ENCODE data around the gene PTPRZ1. TPM values are rescaled to one million over a fixed set of nuclear protein-coding genes. Genes with fewer than 3 reads are reported as not detected.

PTPRZ1 gene
- total RNA-seq, 2 donors from 2014 or later, result 1.4 to 4.4 TPM

DNA sequence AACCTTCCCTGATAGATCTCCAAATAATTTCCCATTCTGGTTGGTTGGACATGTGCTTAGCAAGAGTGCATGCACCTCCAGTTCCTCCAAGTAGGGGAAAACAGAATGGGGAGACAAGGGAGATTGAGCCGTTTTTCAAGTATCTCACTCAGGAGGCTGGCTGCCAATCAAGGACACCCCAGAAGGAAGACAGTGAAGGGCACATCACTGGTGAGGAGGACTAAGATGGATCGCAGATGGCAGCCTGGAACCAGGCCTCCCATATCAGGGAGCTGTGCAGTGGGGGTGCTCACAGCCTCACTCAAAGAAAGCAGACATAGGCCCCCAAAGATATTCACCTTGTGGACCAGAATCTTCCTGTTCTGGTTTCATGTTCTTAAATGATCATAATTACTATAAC lies 31.2 kb downstream of the PTPRZ1 start:
- Histone ChIP-seq H3K4me1 (replicated peaks) (no peaks in the 10 kb centered on the region), H3K4me3 (no peak overlapping the region), H3K27ac (no peak overlapping the region), H3K9me3 (no peaks in the 10 kb centered on the region), H3K27me3 (replicated peaks; ENCODE audit: insufficient read depth) (no peaks in the 10 kb centered on the region), H3K36me3 (no peaks in the 10 kb centered on the region)
- intact Hi-C loops (cut with DNase I), result no loop called here
- DNase-seq (ENCODE audit: low spot score), result no peak
- TF ChIP-seq, protein P1, sequence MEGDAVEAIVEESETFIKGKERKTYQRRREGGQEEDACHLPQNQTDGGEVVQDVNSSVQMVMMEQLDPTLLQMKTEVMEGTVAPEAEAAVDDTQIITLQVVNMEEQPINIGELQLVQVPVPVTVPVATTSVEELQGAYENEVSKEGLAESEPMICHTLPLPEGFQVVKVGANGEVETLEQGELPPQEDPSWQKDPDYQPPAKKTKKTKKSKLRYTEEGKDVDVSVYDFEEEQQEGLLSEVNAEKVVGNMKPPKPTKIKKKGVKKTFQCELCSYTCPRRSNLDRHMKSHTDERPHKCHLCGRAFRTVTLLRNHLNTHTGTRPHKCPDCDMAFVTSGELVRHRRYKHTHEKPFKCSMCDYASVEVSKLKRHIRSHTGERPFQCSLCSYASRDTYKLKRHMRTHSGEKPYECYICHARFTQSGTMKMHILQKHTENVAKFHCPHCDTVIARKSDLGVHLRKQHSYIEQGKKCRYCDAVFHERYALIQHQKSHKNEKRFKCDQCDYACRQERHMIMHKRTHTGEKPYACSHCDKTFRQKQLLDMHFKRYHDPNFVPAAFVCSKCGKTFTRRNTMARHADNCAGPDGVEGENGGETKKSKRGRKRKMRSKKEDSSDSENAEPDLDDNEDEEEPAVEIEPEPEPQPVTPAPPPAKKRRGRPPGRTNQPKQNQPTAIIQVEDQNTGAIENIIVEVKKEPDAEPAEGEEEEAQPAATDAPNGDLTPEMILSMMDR (IDR thresholded peaks at IDR 0.05), result no peak
- TF ChIP-seq POLR2AphosphoS5 (IDR thresholded peaks at IDR 0.05), result no peak
- no peak for TF ChIP-seq POLR2A (IDR thresholded peaks at IDR 0.05)
- WGBS, result 96% methylated on average over 2 of the region's 2 CpGs

DNA sequence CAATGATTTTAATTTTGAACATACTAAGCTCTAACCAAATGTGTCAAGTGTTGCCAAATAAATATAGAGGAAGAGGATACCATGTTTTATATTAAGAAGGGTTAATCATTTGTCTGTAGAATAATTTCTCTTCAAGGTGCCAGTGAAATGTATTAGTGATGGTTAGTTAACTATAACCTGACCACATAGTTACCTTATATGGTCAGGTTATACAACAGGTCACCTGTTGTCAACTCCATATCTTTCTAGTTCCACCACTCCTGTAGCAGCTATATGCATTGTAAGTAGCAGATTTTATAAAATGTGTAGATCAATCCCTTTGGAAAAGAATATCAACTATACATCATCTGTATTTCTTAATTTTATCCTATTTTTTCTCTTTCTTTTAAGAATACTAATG lies 35.1 kb downstream of the PTPRZ1 start:
- Histone ChIP-seq H3K27me3 (replicated peaks; ENCODE audit: insufficient read depth) (no peaks in the 10 kb centered on the region), H3K36me3 (no peaks in the 10 kb centered on the region), H3K4me3 (no peak overlapping the region), H3K27ac (no peak overlapping the region), H3K4me1 (replicated peaks) (no peaks in the 10 kb centered on the region), H3K9me3 (no peaks in the 10 kb centered on the region)
- intact Hi-C loops (cut with DNase I), result no loop called here
- DNase-seq (ENCODE audit: low spot score), result no peak
- TF ChIP-seq, protein P1 (IDR thresholded peaks at IDR 0.05), result no peak
- no peak for TF ChIP-seq POLR2A (IDR thresholded peaks at IDR 0.05)
- TF ChIP-seq POLR2AphosphoS5 (IDR thresholded peaks at IDR 0.05), result no peak

DNA sequence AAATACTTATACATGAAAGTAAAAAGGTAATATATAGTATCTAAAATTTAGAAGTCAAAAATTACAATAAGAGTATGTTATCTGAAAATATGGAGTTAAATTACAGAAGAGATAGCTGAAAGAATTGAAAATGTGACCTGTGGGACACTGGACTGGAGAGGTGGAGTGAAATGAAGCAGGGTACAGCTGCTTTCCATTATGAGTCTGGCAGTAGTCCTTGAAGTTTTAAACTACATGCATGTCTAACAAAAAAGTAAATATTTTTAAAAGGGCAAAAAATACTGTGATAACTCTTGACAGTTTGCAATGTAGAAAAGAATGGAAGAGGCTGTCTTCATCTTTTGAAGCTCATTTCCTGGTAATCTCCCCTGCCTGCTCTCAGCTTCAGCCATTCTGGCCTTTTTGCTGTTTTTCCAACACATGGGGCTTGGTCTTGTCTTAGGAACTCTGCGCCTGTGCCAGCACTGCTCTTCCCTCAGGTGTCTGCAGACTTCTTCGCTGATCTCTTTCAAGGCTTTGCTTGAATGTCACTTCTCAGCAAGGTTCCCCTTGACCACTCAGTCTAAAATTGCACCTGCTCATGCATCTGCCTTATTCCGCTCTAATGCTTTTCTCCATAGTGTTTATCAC lies 36.9 kb downstream of the PTPRZ1 start:
- no peaks in the 10 kb centered on the region for H3K9me3 ChIP-seq
- H3K4me1 ChIP-seq (replicated peaks), result no peaks in the 10 kb centered on the region
- no peak overlapping the region for H3K4me3 ChIP-seq
- intact Hi-C loops (cut with DNase I), result no loop called here
- WGBS, result 81% methylated on average over 3 of the region's 3 CpGs
- H3K27ac ChIP-seq, result no peak overlapping the region
- TF ChIP-seq POLR2AphosphoS5 (IDR thresholded peaks at IDR 0.05), result no peak
- TF ChIP-seq, protein P1 (IDR thresholded peaks at IDR 0.05), result no peak
- no peak for TF ChIP-seq POLR2A (IDR thresholded peaks at IDR 0.05)
- no peaks in the 10 kb centered on the region for H3K36me3 ChIP-seq
- H3K27me3 ChIP-seq (replicated peaks; ENCODE audit: insufficient read depth), result no peaks in the 10 kb centered on the region
- no peak for DNase-seq (ENCODE audit: low spot score)

DNA sequence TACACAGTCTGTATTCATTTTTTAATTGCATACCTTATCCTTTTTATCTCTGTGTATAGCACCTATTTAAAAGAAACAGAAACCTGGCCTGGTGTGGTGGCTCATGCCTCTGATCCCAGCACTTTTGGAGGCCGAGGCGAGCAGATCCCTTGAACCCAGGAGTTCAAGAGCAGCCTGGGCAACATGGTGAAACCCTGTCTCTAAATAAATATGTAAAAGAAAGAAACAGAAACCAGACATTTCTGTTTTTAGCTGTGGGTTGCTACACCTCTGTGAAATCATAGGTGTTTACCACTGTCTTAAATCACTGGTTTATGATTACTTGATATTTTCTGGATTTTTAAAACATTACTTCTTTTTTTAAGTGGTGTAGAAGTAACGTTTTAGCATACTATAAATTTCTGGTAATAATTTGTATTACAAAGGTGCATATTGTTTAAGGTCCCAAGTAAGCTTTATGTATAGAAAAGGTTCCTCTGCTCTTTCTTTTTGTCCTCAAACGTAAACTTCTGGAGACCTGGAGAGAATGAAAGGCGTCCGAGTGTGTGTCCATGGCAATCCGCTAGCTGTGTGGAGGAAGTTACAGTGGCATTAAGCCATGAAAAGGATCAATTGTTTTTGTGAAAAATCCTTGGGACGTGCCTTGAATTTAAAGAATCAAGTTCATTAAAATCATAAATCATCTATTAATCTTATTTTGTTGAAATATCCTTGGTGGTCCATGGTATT lies 41.1 kb downstream of the PTPRZ1 start:
- Histone ChIP-seq H3K27me3 (replicated peaks; ENCODE audit: insufficient read depth) (no peaks in the 10 kb centered on the region), H3K4me3 (no peak overlapping the region), H3K4me1 (replicated peaks) (no peaks in the 10 kb centered on the region), H3K9me3 (no peaks in the 10 kb centered on the region), H3K27ac (no peak overlapping the region), H3K36me3 (no peaks in the 10 kb centered on the region)
- no peak for TF ChIP-seq POLR2AphosphoS5 (IDR thresholded peaks at IDR 0.05)
- TF ChIP-seq, protein P1 (IDR thresholded peaks at IDR 0.05), result no peak
- no peak for TF ChIP-seq POLR2A (IDR thresholded peaks at IDR 0.05)
- WGBS, result 68% methylated on average over 8 of the region's 8 CpGs
- intact Hi-C loops (cut with DNase I), result no loop called here
- DNase-seq (ENCODE audit: low spot score), result no peak

Data from prostate gland (tissue), 2 donors.